GM12872 (cell line): ENCODE results near the gene DCLK3.

Experiments used
- TF ChIP-seq, protein P1 (sequence below): IDR thresholded peaks from 3 replicates; pipeline ENCODE4 v1.5.1; 2011; ENCODE audit warnings: low read depth, mild to moderate bottlenecking, low read length, moderate library complexity; ENCODE audit not compliant: insufficient read depth

The DCLK3 gene

DNA sequence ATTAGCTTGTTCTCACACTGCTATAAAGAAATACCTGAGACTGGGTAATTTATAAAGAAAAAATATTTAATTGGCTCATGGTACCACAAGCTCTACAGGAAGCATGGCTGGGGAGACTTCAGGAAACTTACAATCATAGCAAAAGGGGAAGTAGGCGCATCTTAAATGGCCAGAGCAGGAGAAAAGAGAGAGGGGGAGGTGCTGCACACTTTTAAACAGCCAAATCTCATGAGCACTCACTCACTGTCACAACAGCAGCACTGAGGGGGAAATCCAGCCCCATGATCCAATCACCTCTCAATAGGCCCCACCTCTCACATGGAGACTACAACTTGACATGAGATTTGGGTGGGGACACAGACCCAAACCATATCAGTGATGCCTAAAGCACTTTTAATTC is 82.5 kb downstream of the DCLK3 start:
- TF ChIP-seq, protein P1, sequence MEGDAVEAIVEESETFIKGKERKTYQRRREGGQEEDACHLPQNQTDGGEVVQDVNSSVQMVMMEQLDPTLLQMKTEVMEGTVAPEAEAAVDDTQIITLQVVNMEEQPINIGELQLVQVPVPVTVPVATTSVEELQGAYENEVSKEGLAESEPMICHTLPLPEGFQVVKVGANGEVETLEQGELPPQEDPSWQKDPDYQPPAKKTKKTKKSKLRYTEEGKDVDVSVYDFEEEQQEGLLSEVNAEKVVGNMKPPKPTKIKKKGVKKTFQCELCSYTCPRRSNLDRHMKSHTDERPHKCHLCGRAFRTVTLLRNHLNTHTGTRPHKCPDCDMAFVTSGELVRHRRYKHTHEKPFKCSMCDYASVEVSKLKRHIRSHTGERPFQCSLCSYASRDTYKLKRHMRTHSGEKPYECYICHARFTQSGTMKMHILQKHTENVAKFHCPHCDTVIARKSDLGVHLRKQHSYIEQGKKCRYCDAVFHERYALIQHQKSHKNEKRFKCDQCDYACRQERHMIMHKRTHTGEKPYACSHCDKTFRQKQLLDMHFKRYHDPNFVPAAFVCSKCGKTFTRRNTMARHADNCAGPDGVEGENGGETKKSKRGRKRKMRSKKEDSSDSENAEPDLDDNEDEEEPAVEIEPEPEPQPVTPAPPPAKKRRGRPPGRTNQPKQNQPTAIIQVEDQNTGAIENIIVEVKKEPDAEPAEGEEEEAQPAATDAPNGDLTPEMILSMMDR = no peak

DNA sequence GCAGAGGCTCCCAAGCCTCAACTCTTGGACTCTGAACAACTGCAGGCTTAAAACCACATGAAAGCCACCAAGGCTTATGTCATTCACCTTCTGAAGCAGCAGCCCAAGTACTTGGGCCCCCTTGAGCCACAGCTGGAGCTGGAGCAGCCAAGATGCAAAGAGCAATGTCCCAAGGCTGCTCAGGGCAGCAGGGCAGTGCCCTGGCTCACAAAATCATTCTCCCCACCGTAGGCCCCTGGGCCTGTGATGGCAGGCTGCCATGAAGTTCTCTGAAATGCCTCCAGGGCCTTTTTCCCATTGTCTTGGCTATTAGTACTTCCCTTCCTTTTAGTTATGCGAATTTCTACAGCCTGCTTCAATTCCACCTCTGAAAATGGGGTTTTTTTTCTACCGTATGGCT is 83.4 kb downstream of the DCLK3 start:
- TF ChIP-seq, protein P1 = no peak

GRCh38 chr3:36679384-36680200 is 84.8 kb downstream of the DCLK3 start:
- TF ChIP-seq, protein P1 = no peak

DNA sequence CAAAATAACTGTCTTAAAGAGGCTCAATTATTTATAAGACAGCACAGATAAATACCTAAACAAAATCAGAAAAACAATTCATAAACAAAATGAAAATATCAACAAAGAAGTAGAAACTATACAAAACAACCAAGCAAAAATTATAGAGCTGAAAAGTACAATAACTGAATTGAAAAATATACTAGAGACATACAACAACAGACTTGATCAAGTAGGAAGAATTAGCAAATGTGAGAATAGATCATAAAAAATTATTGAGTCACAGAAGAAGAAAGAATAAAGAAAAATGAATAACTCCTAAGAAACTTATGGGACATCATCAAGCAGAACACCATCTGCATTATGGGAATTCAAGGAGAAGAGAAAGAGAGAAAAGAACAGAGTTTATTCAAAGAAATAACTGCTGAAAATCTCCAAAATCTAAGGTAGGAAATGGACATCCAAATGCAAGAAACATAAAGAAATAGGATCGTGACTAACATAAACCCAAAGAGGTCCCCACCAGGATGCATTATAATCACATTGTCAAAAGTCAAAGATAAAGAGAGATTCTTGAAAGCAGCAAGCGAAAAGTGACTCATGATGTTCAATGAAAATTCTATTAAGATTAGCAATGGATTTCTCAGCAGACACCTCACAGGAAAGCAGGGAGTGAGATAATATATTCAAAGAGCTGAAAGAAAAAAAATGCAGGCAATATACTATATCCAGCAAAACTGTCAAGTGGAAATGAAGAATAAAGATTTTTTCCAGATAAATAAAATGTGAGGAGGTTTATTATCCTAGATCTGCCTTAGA is 85.9 kb downstream of the DCLK3 start:
- TF ChIP-seq, protein P1 = no peak

DNA sequence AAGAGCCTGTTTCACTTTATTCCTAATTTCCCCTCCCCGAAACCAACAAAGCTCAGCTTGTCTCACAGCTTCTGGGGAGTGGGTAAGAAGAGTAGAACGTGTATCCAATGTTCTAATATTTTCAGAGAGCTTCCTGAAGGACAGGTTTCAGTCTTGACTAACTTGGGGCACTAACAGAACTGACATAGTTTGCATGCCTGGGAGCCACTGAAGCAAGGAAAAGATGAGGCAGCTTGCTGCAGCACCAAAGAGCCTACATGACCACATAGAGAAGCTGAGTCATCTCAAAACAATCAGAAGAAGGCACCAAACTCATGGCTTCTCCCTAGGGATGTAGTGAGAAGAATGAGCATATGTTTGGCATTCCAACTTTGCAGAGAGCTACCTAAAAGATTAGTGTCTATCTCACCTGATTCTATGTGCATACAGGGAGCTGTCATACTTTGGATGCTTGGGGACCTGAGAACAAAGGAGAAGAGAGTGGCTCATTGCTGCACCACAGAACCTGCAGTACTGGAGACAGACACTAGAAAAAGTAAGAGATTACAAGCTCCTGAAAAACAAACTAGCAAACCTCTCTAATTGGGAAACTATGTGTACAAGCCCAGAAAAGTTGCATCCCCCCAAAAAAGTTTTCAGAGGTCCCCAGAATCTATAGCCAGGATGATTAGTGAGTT is 86.9 kb downstream of the DCLK3 start:
- TF ChIP-seq, protein P1 = peak; percentile 23; the same call in 1 of the 3 replicates

GRCh38 chr3:36674816-36675215 is 89.5 kb downstream of the DCLK3 start:
- TF ChIP-seq, protein P1 = no peak

- TF ChIP-seq, protein P1 = no peak
Measured at GRCh38 chr3:36669764-36670163, 94.6 kb downstream of the DCLK3 start.
